NT2/D1 (cell line): ENCODE measurements around the gene RND3.

Experiments
- DNase-seq: peaks from one replicate; pipeline ENCODE4 v3.0.0-alpha.2; 2011; ENCODE audit warnings: low read depth, low spot score
- H3K27me3 ChIP-seq: 2 replicates; pipeline ENCODE4 v1.6.0; 2011; ENCODE audit warnings: mild to moderate bottlenecking; ENCODE audit not compliant: insufficient read length, insufficient read depth
- H3K36me3 ChIP-seq: 2 replicates; pipeline ENCODE4 v1.6.1; 2011; ENCODE audit warnings: mild to moderate bottlenecking, low read length, mixed read lengths; ENCODE audit not compliant: insufficient read depth, insufficient read length
- H3K4me1 ChIP-seq: 2 replicates; pipeline ENCODE4 v1.5.1; 2011; ENCODE audit not compliant: insufficient read depth, insufficient read length
- H3K4me3 ChIP-seq: 2 replicates; pipeline ENCODE4 v1.5.1; 2011; ENCODE audit warnings: low read depth; ENCODE audit not compliant: insufficient read length
- H3K9ac ChIP-seq: 2 replicates; pipeline ENCODE4 v1.6.0; 2011; ENCODE audit warnings: low read depth; ENCODE audit not compliant: insufficient read length
- H3K9me3 ChIP-seq: 2 replicates; pipeline ENCODE4 v1.5.1; 2011; ENCODE audit warnings: mild to moderate bottlenecking, low read length; ENCODE audit not compliant: insufficient read depth
- SUZ12 ChIP-seq: IDR thresholded peaks from 2 replicates; pipeline ENCODE4 v1.6.1; 2011; ENCODE audit not compliant: insufficient read length, insufficient read depth; ENCODE audit errors: extremely low read depth
- YY1 ChIP-seq: IDR thresholded peaks from 2 replicates; pipeline ENCODE4 v1.6.1; 2011; ENCODE audit not compliant: insufficient read length, insufficient read depth
- ZNF274 ChIP-seq: IDR thresholded peaks from 2 replicates; pipeline ENCODE4 v1.6.1; 2011; ENCODE audit warnings: mild to moderate bottlenecking, low read depth, low read length

Gene RND3

GRCh38 chr2:150490466-150490865 lies 3.0 kb upstream of the RND3 start:
- no peak for DNase-seq
- TF ChIP-seq SUZ12: no peak
- no peak for TF ChIP-seq YY1
- no peak for TF ChIP-seq ZNF274
- H3K4me1 ChIP-seq: no peaks in the 10 kb centered on the region
- peaks cover 11% of the 10 kb centered on the region for H3K36me3 ChIP-seq
- H3K4me3 ChIP-seq: no peak overlapping the region
- H3K9ac ChIP-seq: no peak overlapping the region
- no peaks in the 10 kb centered on the region for H3K9me3 ChIP-seq
- H3K27me3 ChIP-seq: peaks cover 8% of the 10 kb centered on the region

- no peak for TF ChIP-seq YY1
- no peak for TF ChIP-seq ZNF274
- no peak for TF ChIP-seq SUZ12
- H3K36me3 ChIP-seq: peaks cover 37% of the 10 kb centered on the region
- peak overlapping the region; percentile 92 for H3K9ac ChIP-seq
- H3K9me3 ChIP-seq: no peaks in the 10 kb centered on the region
- H3K4me3 ChIP-seq: peak overlapping the region; percentile 83
- no peak for DNase-seq
- H3K27me3 ChIP-seq: peaks cover 8% of the 10 kb centered on the region
- H3K4me1 ChIP-seq: no peaks in the 10 kb centered on the region
Measured at GRCh38 chr2:150486539-150487484, 655 bp downstream of the RND3 start.

GRCh38 chr2:150485871-150486538 lies 1.5 kb downstream of the RND3 start:
- Histone ChIP-seq H3K4me1 (no peaks in the 10 kb centered on the region), H3K27me3 (peaks cover 8% of the 10 kb centered on the region), H3K36me3 (peaks cover 44% of the 10 kb centered on the region), H3K4me3 (peak overlapping the region; percentile 83), H3K9ac (peak overlapping the region; percentile 92), H3K9me3 (no peaks in the 10 kb centered on the region)
- TF ChIP-seq YY1 (no peak), SUZ12 (no peak), ZNF274 (no peak)
- DNase-seq: no peak

GRCh38 chr2:150485114-150485870 lies 2.2 kb downstream of the RND3 start:
- Histone ChIP-seq H3K9ac (peak overlapping the region; percentile 92), H3K36me3 (peaks cover 50% of the 10 kb centered on the region), H3K9me3 (no peaks in the 10 kb centered on the region), H3K4me1 (no peaks in the 10 kb centered on the region), H3K27me3 (peaks cover 8% of the 10 kb centered on the region), H3K4me3 (peak overlapping the region; percentile 83)
- DNase-seq: no peak
- no peak for TF ChIP-seq ZNF274
- no peak for TF ChIP-seq YY1
- no peak for TF ChIP-seq SUZ12

- peaks cover 52% of the 10 kb centered on the region for H3K36me3 ChIP-seq
- H3K27me3 ChIP-seq: peaks cover 8% of the 10 kb centered on the region
- H3K9me3 ChIP-seq: no peaks in the 10 kb centered on the region
- peak overlapping the region; percentile 83 for H3K4me3 ChIP-seq
- H3K9ac ChIP-seq: peak overlapping the region; percentile 92
- DNase-seq: no peak
- no peak for TF ChIP-seq ZNF274
- TF ChIP-seq SUZ12: no peak
- no peak for TF ChIP-seq YY1
- H3K4me1 ChIP-seq: no peaks in the 10 kb centered on the region
Measured at GRCh38 chr2:150484461-150485021, 2.9 kb downstream of the RND3 start.

- no peak overlapping the region for H3K9ac ChIP-seq
- TF ChIP-seq SUZ12 (no peak), YY1 (no peak), ZNF274 (no peak)
- DNase-seq: no peak
- no peaks in the 10 kb centered on the region for H3K4me1 ChIP-seq
- no peak overlapping the region for H3K4me3 ChIP-seq
- peaks cover 8% of the 10 kb centered on the region for H3K27me3 ChIP-seq
- H3K36me3 ChIP-seq: peaks cover 52% of the 10 kb centered on the region
- H3K9me3 ChIP-seq: no peaks in the 10 kb centered on the region
Measured at GRCh38 chr2:150484006-150484405, 3.5 kb downstream of the RND3 start.
